Pancreas (tissue), 10 donors: ENCODE measurements around the gene TNIP3. TPM values are rescaled to one million over a fixed set of nuclear protein-coding genes. Genes with fewer than 3 reads are reported as not detected.

Source experiments
- ATAC-seq, 4 donors: fragments of 200-7000 bp; cut with Tn5 transposase; one replicate each; pipeline versions ENCODE4 v1.8.0 to v1.9.1; 2020; ENCODE audit warnings: mild to moderate bottlenecking in 4 of 4, moderate library complexity in 4 of 4
- DNase-seq, 6 donors: peaks; one replicate each; pipeline ENCODE4 v3.0.0-alpha.2; 2020
- FAIRE-seq: peaks from 2 replicates; lab custom pipeline; 2012; peaks lifted over from hg19 to GRCh38; lab: Jason Lieb, UNC
- H3K27ac ChIP-seq, 4 donors: fragments of 200-600 bp; sonication (generic); 1 replicate in 3 of 4; 2 replicates in 1 of 4; pipeline versions ENCODE4 v1.5.0 to v1.8.0; 2020
- H3K27me3 ChIP-seq, 4 donors: fragments of 200-600 bp; one replicate each; pipeline ENCODE4 v1.8.0; 2021
- H3K36me3 ChIP-seq, 3 donors: fragments of 200-600 bp; sonication (generic) in 1 of 3; one replicate each; pipeline versions ENCODE4 v1.5.0 to v1.8.0; 2020 to 2021
- H3K4me1 ChIP-seq, 3 donors: fragments of 200-600 bp; one replicate each; pipeline ENCODE4 v1.8.0; 2021
- H3K4me3 ChIP-seq, 4 donors: fragments of 200-600 bp; sonication (generic) in 2 of 4; one replicate each; pipeline versions ENCODE4 v1.5.0 to v1.8.0; 2020 to 2021
- H3K9me3 ChIP-seq, 4 donors: fragments of 200-600 bp; one replicate each; pipeline ENCODE4 v1.8.0; 2021
- CTCF ChIP-seq, 4 donors: fragments of 200-600 bp; sonication (generic) in 3 of 4; IDR thresholded peaks; one replicate each; pipeline versions ENCODE4 v1.5.0 to v1.8.0; 2021; ENCODE audit warnings: antibody characterized with exemption in 4 of 4
- WGBS, 2 donors: extraction: QIAGEN DNeasy Blood & Tissue Kit; methylation state at CpG; one replicate each; pipeline ENCODE4 v1.1.7; 2013; 5-methylcytosine and 5-hydroxymethylcytosine counted together
- intact Hi-C, 3 donors: fragments of 100-400 bp; cut with DNase I; formaldehyde crosslinking; loops; one replicate each; pipeline versions ENCODE4 v1.11.1 to v1.14.2; 2022
- polyA plus RNA-seq, 2 donors: library from polyadenylated mRNA; stranded (reverse); fragments of 200-250 nt; gene quantifications; one replicate each; pipeline ENCODE4 v1.2.3, GENCODE V29; 2013
- total RNA-seq, 6 donors: library from RNA; stranded (reverse); fragmentation: NEBNext Ultra II Directional in 4 of 6; extraction: Animal tissue kit (Norgen Biotek cat#: 25700) in 4 of 6; gene quantifications; one replicate each; pipeline versions ENCODE4 v1.2.1 to v1.2.4, GENCODE V29; 2021 to 2023
- donor health status: healthy with polysubstance abuse.
- donor health status: DM: no; HTN: no; CAD: no; lungs with moderate emphysema.
- donor health status: DM: no; HTN: no; CAD: no.
- donor health status: control.
- donor health status: control.
- donor health status: Bipolar disorder and iron deficiency.
- donor health status: DM: yes; HTN: yes; CAD: no.
- donor health status: DM: no; HTN: no; CAD: no.
- donor health status: DM: no; HTN: no; CAD: no.
- donor health status: DM: yes; HTN: yes; CAD: no.

Gene TNIP3
- total and polyA plus RNA-seq, 8 donors = 0.31 TPM; not detected in 7

DNA sequence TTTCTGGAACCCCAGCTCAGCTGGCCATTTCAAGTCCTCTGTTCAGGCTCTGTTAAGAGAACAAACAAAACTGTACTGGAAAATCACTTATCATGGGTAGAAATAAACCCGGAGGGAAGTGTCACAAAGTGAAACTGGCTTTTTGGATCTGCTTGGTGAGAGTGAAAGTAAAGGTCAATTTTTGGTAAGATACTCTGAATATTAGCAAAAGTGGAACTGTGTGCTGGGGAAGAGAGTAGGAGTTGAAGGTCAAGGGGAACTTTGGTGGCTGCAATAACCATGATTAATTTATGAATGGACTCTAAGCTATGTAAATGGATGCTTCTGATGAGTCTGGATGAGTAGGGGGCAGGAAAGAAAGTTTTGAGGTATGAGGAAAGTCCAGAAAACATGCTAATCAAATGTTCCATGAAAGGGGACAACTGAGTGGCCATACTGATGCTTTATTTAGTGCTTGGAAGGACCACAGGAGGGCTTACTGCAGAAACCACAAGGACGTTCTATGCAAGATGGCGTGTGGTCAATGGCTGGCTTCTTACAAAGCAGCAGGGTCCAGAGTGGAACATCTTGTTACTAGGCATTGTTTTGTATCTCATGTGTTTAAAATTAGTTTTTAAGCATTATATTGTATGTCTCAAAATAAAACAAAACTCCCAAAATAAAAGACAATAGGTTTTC, 36.8 kb upstream of the TNIP3 start:
- no peak for TF ChIP-seq CTCF (IDR thresholded peaks at IDR 0.05)
- intact Hi-C loops = no loop called here
- Histone ChIP-seq H3K4me3 (no peak overlapping the region), H3K9me3 (no peaks in the 10 kb centered on the region), H3K4me1 (no peaks in the 10 kb centered on the region), H3K36me3 (no peaks in the 10 kb centered on the region), H3K27me3 (no peaks in the 10 kb centered on the region), H3K27ac (no peak overlapping the region)
- no peak for DNase-seq
- 56 to 67% methylated on average over 3 of the region's 3 CpGs for WGBS, 2 donors
- FAIRE-seq = no peak
- no peak for ATAC-seq

DNA sequence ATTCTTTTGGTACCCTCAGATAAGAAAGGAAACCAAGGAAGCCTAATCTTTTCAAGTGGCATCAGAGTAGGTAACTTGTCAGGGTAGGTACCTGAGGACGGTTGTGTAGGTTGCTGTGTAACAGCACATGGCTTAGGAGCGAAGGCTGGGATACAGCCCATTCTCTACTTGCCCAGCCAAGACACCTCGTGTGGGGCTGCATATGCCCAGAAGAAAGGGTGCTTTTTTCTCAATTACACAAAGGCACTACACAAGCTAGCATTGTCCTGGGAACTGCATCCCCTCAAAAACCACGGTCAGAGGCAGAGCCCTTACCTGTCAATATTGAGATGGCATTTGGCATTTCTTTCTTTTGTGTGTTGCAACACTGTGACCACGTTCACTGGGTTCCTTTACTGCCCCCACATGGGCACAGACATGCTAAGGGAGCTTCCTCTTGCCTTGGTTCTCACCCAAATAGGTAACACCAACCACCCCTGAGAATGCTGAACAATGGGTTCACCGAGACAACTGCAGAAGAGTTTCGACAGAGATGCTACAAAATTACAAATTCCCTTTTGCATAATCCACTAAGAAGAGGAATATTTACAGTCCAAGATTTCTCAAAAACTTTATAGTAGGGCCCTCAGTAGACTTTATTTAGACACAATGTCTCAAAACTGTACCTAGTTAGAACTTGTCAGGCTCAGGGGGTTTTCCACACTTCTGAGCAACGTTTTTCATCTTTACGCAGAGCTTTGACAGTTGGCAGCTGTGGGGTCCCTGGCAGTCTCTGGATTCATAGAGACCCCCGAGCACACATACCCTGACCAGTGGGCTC, 35.8 kb upstream of the TNIP3 start:
- 50 to 63% methylated on average over 10 of the region's 10 CpGs for WGBS, 2 donors
- no peak overlapping the region for H3K27ac ChIP-seq
- H3K9me3 ChIP-seq = no peaks in the 10 kb centered on the region
- FAIRE-seq = no peak
- H3K4me3 ChIP-seq = no peak overlapping the region
- no peak for TF ChIP-seq CTCF (IDR thresholded peaks at IDR 0.05)
- no peak for ATAC-seq
- no peaks in the 10 kb centered on the region for H3K27me3 ChIP-seq
- intact Hi-C loops = loop anchor here in 1 of 3 donors (10.0 kb wide), 1 partner anchor 55 kb away; no protein-coding TSS in a partner anchor
- DNase-seq = no peak
- no peaks in the 10 kb centered on the region for H3K36me3 ChIP-seq
- no peaks in the 10 kb centered on the region for H3K4me1 ChIP-seq

DNA sequence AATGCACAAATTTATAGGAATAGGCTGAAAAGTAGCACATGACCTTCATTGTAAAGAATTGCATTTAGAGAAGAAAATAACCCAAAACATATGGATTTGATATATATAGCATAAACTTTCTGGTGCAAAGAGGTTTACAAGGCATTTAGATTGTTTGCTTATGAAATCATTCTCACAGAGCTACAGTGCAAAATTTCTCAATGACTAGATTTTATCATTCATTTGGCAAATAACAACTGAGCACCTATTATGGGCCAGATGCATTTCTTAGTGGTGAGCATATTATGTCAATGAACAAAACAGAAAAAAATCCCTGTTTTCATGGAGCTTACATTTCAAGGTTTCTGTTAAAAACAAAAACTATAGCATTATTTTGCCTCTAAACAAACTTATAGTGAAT, 34.1 kb upstream of the TNIP3 start:
- FAIRE-seq (no peak), ATAC-seq (no peak), DNase-seq (no peak)
- Histone ChIP-seq H3K9me3 (no peaks in the 10 kb centered on the region), H3K27ac (no peak overlapping the region), H3K4me1 (no peaks in the 10 kb centered on the region), H3K27me3 (peaks cover 0 to 8% (median 0%) of the 10 kb centered on the region in 4 donors), H3K36me3 (no peaks in the 10 kb centered on the region), H3K4me3 (no peak overlapping the region)
- TF ChIP-seq CTCF (IDR thresholded peaks at IDR 0.05) = no peak
- intact Hi-C loops = loop anchor here in 1 of 3 donors (10.0 kb wide), 1 partner anchor 57 kb away; no protein-coding TSS in a partner anchor

DNA sequence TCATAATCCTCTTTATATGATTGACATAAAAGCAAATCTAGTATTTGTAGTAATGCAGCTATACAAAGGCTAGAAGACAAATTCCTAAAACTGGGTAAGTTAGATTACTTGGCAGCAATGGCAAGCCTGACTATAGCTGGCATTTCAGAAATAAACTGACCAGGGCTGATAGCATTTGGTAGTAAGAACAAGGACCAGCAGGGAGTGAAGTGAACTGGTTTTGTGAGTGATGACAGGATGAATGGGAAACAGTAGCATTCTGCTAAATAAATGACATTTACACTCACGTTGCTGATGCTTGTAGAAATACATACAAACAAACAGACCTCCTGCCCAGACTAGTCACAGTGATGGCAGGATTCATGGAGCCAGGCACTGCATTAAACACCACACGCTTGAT, 31.5 kb upstream of the TNIP3 start:
- no peak overlapping the region for H3K4me3 ChIP-seq
- no peaks in the 10 kb centered on the region for H3K36me3 ChIP-seq
- no peak for FAIRE-seq
- intact Hi-C loops = loop anchor here in 1 of 3 donors (10.0 kb wide), 1 partner anchor 59 kb away; no protein-coding TSS in a partner anchor
- no peaks in the 10 kb centered on the region for H3K9me3 ChIP-seq
- ATAC-seq = no peak
- H3K27me3 ChIP-seq = peaks cover 0 to 8% (median 2%) of the 10 kb centered on the region in 4 donors
- TF ChIP-seq CTCF (IDR thresholded peaks at IDR 0.05) = no peak
- no peak for DNase-seq
- 60 to 73% methylated on average over 2 of the region's 2 CpGs for WGBS, 2 donors
- H3K4me1 ChIP-seq = peaks cover 0 to 3% (median 0%) of the 10 kb centered on the region in 3 donors
- no peak overlapping the region for H3K27ac ChIP-seq
